Measurements from ENCODE around the gene ZFYVE19. TPM values are rescaled to one million over a fixed set of nuclear protein-coding genes. Genes with fewer than 3 reads are reported as not detected.
A peak's percentile ranks its signal among the peaks of the same experiment; 100 is the strongest.

Gene ZFYVE19
- total and polyA plus RNA-seq, 2 experiments from 2014 or later: 8.5 to 22.7 TPM

- no peak for TF ChIP-seq ZNF462 (CRISPR knock-in tag; IDR thresholded peaks at IDR 0.05)
Observed at GRCh38 chr15:40785164-40785563, 21.7 kb upstream of the ZFYVE19 start (continued).

GRCh38 chr15:40785814-40786213 lies 21.1 kb upstream of the ZFYVE19 start:
- no peaks in the 10 kb centered on the region for H3K9me3 Mint-ChIP-seq
- H3K27me3 Mint-ChIP-seq (ENCODE audit: insufficient read depth, low read depth, poor library complexity): peaks cover 13% of the 10 kb centered on the region
- H2AFZ ChIP-seq: no peak overlapping the region
- peaks cover 9% of the 10 kb centered on the region; the same call in 1 of the 2 replicates for H3F3A ChIP-seq (replicated peaks; ENCODE audit: low read depth)
- H3K27ac Mint-ChIP-seq: no peak overlapping the region
- H4K20me1 ChIP-seq (replicated peaks; ENCODE audit: insufficient read depth): no peaks in the 10 kb centered on the region
- no peaks in the 10 kb centered on the region for H3K27me3 ChIP-seq (ENCODE audit: insufficient read depth)
- H3K79me2 ChIP-seq (replicated peaks; ENCODE audit: insufficient read depth): peaks cover 32% of the 10 kb centered on the region
- peak overlapping the region; percentile 24; the same call in 1 of the 2 replicates for H3K27ac ChIP-seq (ENCODE audit: low read depth)
- H3K36me3 Mint-ChIP-seq (ENCODE audit: low read depth): no peaks in the 10 kb centered on the region; the same call in 2 of the 3 replicates
- TF ChIP-seq ZNF462 (CRISPR knock-in tag; IDR thresholded peaks at IDR 0.05) (no peak), POLR2AphosphoS5 (IDR thresholded peaks at IDR 0.05; ENCODE audit: low read depth) (no peak)
- peaks cover 66% of the 10 kb centered on the region for H3K4me1 Mint-ChIP-seq
- no peaks in the 10 kb centered on the region for H3K36me3 ChIP-seq (ENCODE audit: insufficient read depth)
- H3K9me2 ChIP-seq (ENCODE audit: insufficient read depth): no peaks in the 10 kb centered on the region
- no peak for DNase-seq (ENCODE audit: low spot score)
- no peak overlapping the region for H3K4me3 ChIP-seq
- peaks cover 52% of the 10 kb centered on the region for H3K4me1 ChIP-seq (ENCODE audit: insufficient read depth)
- H3K4me2 ChIP-seq: peak overlapping the region; percentile 72
- H3K4me3 Mint-ChIP-seq: no peak overlapping the region
- ATAC-seq: no peak
